ENCODE data around the gene RCOR2. TPM values are rescaled to one million over a fixed set of nuclear protein-coding genes. Genes with fewer than 3 reads are reported as not detected.
A peak's percentile ranks its signal among the peaks of the same experiment; 100 is the strongest.

The RCOR2 gene
- total and polyA plus RNA-seq, 2 of the 13 experiments (the other 11 are each of a cell fraction or from before 2014, with no cell fraction given) = 8.3 to 8.5 TPM

DNA sequence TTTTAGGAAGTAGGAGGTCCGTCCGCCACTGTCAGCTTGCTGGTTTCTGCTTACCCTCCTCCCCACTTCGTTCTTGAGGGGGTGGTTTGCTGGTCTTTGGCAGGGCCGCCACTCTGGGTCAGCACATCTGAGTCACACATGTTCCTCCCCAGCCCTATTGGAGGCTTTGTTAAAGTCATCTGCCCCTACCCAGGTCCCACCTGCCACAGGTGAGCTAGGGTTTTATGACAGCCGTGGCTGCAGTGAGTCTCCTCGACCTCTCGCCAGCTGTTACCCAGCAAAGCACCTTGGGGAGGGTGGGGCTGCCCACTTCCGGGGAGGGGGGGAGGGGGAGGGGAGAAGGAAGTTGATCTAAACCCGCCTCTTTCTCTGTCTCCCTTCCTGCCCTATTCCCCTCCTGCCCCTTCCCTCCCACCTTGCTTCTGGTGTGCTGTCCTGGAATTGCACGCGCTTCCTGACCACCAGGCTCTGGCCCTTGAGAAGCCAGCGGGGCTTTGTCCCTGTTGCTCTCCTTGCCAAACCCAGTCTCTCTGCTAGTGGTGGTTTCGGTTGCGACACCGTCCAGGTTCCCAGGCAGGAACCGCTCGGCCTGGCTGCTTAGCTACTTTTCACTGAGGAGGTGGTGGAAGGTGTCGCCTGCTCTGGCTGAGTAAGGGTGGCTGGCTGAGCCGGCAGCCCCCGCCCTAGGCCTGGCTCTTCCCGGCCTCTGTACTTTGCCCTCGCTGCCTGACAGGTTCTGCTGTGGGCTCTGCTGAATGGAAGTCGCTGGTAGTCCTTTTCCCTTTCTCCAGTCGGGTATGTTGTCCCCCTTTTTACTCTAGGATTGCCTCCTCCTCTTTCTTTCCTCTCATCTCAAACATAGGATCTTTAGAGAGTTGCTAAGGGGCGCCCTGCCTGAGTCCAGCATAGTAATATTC is 28.5 kb downstream of the RCOR2 start (continued):
- TF ChIP-seq ATF2 (CRISPR knock-in tag; IDR thresholded peaks at IDR 0.05) (0 out of 2 replicates have a peak, but pooled peaks have one; percentile 17), RFXAP (CRISPR knock-in tag; IDR thresholded peaks at IDR 0.05; ENCODE audit: borderline replicate concordance) (peak; percentile 61; the same call in 1 of the 2 replicates), TAF1 (CRISPR knock-in tag; IDR thresholded peaks at IDR 0.05) (peak; percentile 32; the same call in 1 of the 2 replicates), ZNF878 (CRISPR knock-in tag; IDR thresholded peaks at IDR 0.05) (no peak), TFDP2 (CRISPR knock-in tag; IDR thresholded peaks at IDR 0.05) (peak; percentile 56), ZNF224 (CRISPR knock-in tag; IDR thresholded peaks at IDR 0.05) (no peak), ZNF337 (CRISPR knock-in tag; IDR thresholded peaks at IDR 0.05; ENCODE audit: borderline replicate concordance, low read depth) (no peak), HNF4A (CRISPR knock-in tag; IDR thresholded peaks at IDR 0.05) (peak; percentile 86), ZNF282 (IDR thresholded peaks at IDR 0.05; ENCODE audit: partially characterized antibody) (no peak), ZNF264 (CRISPR knock-in tag; IDR thresholded peaks at IDR 0.05) (0 out of 2 replicates have a peak, but pooled peaks have one; percentile 32), FOXK2 (IDR thresholded peaks at IDR 0.05) (peak; percentile 59; the same call in 1 of the 2 replicates), ZNF232 (CRISPR knock-in tag; IDR thresholded peaks at IDR 0.05; ENCODE audit: borderline replicate concordance) (peak; percentile 83; the same call in 1 of the 2 replicates), PHB2 (IDR thresholded peaks at IDR 0.05; ENCODE audit: partially characterized antibody) (no peak), ZNF670 (CRISPR knock-in tag; IDR thresholded peaks at IDR 0.05; ENCODE audit: borderline replicate concordance) (no peak), IRF1 (CRISPR knock-in tag; IDR thresholded peaks at IDR 0.05; ENCODE audit: low read depth) (no peak), HNRNPL (IDR thresholded peaks at IDR 0.05; ENCODE audit: low read depth, low read length) (0 out of 2 replicates have a peak, but pooled peaks have one; percentile 37), MXD4 (CRISPR knock-in tag; IDR thresholded peaks at IDR 0.05) (peak; percentile 72), ARID2 (CRISPR knock-in tag; IDR thresholded peaks at IDR 0.05; ENCODE audit: borderline replicate concordance) (no peak), MTA1 (CRISPR knock-in tag; IDR thresholded peaks at IDR 0.05; ENCODE audit: borderline replicate concordance) (peak; percentile 76; the same call in 1 of the 2 replicates), JARID2 (CRISPR knock-in tag; IDR thresholded peaks at IDR 0.05; ENCODE audit: insufficient replicate concordance) (no peak), ZNF431 (CRISPR knock-in tag; IDR thresholded peaks at IDR 0.05; ENCODE audit: borderline replicate concordance, low read depth) (no peak)
- TF ChIP-seq, protein P1, sequence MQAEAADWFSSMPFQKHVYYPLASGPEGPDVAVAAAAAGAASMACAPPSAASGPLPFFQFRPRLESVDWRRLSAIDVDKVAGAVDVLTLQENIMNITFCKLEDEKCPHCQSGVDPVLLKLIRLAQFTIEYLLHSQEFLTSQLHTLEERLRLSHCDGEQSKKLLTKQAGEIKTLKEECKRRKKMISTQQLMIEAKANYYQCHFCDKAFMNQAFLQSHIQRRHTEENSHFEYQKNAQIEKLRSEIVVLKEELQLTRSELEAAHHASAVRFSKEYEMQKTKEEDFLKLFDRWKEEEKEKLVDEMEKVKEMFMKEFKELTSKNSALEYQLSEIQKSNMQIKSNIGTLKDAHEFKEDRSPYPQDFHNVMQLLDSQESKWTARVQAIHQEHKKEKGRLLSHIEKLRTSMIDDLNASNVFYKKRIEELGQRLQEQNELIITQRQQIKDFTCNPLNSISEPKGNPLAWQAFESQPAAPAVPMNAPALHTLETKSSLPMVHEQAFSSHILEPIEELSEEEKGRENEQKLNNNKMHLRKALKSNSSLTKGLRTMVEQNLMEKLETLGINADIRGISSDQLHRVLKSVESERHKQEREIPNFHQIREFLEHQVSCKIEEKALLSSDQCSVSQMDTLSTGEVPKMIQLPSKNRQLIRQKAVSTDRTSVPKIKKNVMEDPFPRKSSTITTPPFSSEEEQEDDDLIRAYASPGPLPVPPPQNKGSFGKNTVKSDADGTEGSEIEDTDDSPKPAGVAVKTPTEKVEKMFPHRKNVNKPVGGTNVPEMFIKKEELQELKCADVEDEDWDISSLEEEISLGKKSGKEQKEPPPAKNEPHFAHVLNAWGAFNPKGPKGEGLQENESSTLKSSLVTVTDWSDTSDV (CRISPR knock-in tag; IDR thresholded peaks at IDR 0.05) = no peak
- TF ChIP-seq, protein P2, sequence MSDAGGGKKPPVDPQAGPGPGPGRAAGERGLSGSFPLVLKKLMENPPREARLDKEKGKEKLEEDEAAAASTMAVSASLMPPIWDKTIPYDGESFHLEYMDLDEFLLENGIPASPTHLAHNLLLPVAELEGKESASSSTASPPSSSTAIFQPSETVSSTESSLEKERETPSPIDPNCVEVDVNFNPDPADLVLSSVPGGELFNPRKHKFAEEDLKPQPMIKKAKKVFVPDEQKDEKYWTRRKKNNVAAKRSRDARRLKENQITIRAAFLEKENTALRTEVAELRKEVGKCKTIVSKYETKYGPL (CRISPR knock-in tag; IDR thresholded peaks at IDR 0.05) = no peak

All from HepG2 (cell line).